ENCODE data around the gene KIRREL1.
A peak's percentile ranks its signal among the peaks of the same experiment; 100 is the strongest.

The KIRREL1 gene

DNA sequence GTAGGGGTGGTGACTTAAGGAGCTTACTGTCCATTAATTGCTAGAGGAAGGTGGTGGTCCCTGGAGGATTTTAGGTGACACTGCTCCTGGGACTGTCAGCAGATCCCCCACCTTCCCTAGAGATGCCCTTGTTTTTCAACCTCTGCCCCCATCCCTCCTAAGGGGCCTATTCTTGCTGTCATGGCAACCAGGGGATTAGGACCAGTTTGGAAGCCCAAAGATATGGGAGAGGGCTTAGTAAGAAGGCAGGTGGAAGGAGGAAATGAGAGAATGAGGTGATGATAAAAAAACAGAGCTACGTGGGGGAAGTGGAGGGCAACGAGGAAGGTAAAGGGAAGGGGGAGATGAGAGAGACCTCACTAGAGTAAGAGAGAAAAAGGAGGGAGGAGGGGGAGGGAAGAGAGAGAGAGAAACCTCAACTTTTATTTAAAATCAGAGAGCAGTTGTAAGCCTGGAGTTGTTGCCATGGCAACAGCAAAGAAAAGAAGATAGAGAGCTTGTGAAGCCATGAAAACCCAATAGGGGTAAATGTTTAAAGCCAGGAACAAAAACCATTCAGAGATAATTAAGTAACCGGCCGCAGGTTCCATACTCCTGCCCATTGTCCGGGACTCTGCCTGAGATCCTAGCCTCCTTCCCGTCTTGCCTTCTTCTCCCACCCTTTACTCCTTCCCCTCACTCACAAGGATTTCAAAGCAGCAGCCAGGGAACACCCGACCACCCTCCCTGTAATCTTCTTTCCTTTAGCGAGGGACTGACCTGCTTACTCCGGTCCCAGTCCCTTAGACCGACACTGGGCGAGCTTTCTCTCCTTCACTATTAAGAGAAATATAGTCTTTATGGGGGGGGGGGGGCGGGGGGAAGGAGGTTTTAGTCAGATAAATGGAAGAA, 20.6 kb downstream of the KIRREL1 start:
- TF ChIP-seq TCF12 (IDR thresholded peaks at IDR 0.05; ENCODE audit: low read depth) = no peak
- TF ChIP-seq USF1 (IDR thresholded peaks at IDR 0.05) = no peak
- TF ChIP-seq TAF1 (IDR thresholded peaks at IDR 0.05; ENCODE audit: low read depth) = no peak
- TF ChIP-seq CREB1 (IDR thresholded peaks at IDR 0.05; ENCODE audit: low read depth) = no peak
- TF ChIP-seq EGR1 (IDR thresholded peaks at IDR 0.05) = no peak
- no peak for TF ChIP-seq TEAD4 (IDR thresholded peaks at IDR 0.05)
- TF ChIP-seq CEBPB (IDR thresholded peaks at IDR 0.05) = no peak
- TF ChIP-seq NFIC (IDR thresholded peaks at IDR 0.05) = no peak
- TF ChIP-seq FOXM1 (IDR thresholded peaks at IDR 0.05; ENCODE audit: borderline replicate concordance, low read depth) = no peak
- no peak for TF ChIP-seq YY1 (IDR thresholded peaks at IDR 0.05; ENCODE audit: low read depth)
- no peak for TF ChIP-seq ZBTB7A (IDR thresholded peaks at IDR 0.05; ENCODE audit: low read depth)
- TF ChIP-seq EP300 (IDR thresholded peaks at IDR 0.05; ENCODE audit: borderline replicate concordance) = no peak
- TF ChIP-seq REST (IDR thresholded peaks at IDR 0.05; ENCODE audit: low read depth) = no peak
- TF ChIP-seq, protein P1, sequence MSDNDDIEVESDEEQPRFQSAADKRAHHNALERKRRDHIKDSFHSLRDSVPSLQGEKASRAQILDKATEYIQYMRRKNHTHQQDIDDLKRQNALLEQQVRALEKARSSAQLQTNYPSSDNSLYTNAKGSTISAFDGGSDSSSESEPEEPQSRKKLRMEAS (IDR thresholded peaks at IDR 0.05) = no peak

GRCh38 chr1:158014731-158015320, 21.4 kb downstream of the KIRREL1 start:
- TF ChIP-seq USF1 (IDR thresholded peaks at IDR 0.05) = no peak

GRCh38 chr1:158016651-158017335, 23.3 kb downstream of the KIRREL1 start:
- TF ChIP-seq CREB1 (IDR thresholded peaks at IDR 0.05; ENCODE audit: low read depth) (no peak), CEBPB (IDR thresholded peaks at IDR 0.05) (peak; percentile 41; the same call in 1 of the 2 replicates)

- TF ChIP-seq NFIC (IDR thresholded peaks at IDR 0.05) = no peak
- TF ChIP-seq TCF12 (IDR thresholded peaks at IDR 0.05; ENCODE audit: low read depth) = no peak
- TF ChIP-seq, protein P1 (IDR thresholded peaks at IDR 0.05) = peak; percentile 60; the same call in 1 of the 2 replicates
Observed at GRCh38 chr1:158017800-158018595, 24.6 kb downstream of the KIRREL1 start.

GRCh38 chr1:158019171-158019868, 25.9 kb downstream of the KIRREL1 start:
- TF ChIP-seq, protein P1 (IDR thresholded peaks at IDR 0.05) = peak; percentile 75
- TF ChIP-seq NFIC (IDR thresholded peaks at IDR 0.05) (0 out of 2 replicates have a peak, but pooled peaks have one; percentile 31), EP300 (IDR thresholded peaks at IDR 0.05; ENCODE audit: borderline replicate concordance) (peak; percentile 79), CEBPB (IDR thresholded peaks at IDR 0.05) (no peak), TAF1 (IDR thresholded peaks at IDR 0.05; ENCODE audit: low read depth) (no peak; the same call in 1 of the 2 replicates), TCF12 (IDR thresholded peaks at IDR 0.05; ENCODE audit: low read depth) (peak; percentile 90), TEAD4 (IDR thresholded peaks at IDR 0.05) (peak; percentile 100), RAD21 (IDR thresholded peaks at IDR 0.05; ENCODE audit: low read depth) (peak; percentile 36), USF1 (IDR thresholded peaks at IDR 0.05) (no peak; the same call in 1 of the 2 replicates), FOXM1 (IDR thresholded peaks at IDR 0.05; ENCODE audit: borderline replicate concordance, low read depth) (peak; percentile 84; the same call in 1 of the 2 replicates), REST (IDR thresholded peaks at IDR 0.05; ENCODE audit: low read depth) (no peak), EGR1 (IDR thresholded peaks at IDR 0.05) (no peak), ZBTB7A (IDR thresholded peaks at IDR 0.05; ENCODE audit: low read depth) (no peak), YY1 (IDR thresholded peaks at IDR 0.05; ENCODE audit: low read depth) (peak; percentile 69), CREB1 (IDR thresholded peaks at IDR 0.05; ENCODE audit: low read depth) (no peak)
